Measurements from ENCODE around the gene KDM8. TPM values are rescaled to one million over a fixed set of nuclear protein-coding genes. Genes with fewer than 3 reads are reported as not detected.

Gene KDM8
- total RNA-seq, 1 experiment from 2014 or later: 15.5 TPM

DNA sequence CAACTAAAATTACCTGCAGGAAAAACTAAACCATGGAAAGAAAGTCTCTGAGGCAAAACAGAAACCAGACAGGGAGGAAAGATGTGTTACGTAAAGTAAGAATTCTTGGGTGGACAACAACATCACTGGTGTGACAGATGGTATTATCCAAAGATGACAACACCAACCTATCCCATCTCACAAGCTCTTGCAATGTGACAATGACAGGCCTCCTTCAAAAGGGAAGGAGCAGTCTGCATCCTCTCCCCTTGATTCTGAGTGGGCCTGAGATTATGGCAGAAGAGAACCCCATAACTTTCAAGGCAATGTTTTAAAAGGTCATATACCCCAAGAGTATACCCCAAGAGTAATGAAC, 17.6 kb upstream of the KDM8 start:
- no peak for TF ChIP-seq CTCF (conservative IDR thresholded peaks at IDR 0.05)
- no peak overlapping the region for H2BK5ac ChIP-seq (ENCODE audit: insufficient read length, low read length)

More for the DNA sequence above, 17.6 kb upstream of the KDM8 start:
- H3K27me3 ChIP-seq (ENCODE audit: insufficient read depth, low read length): no peaks in the 10 kb centered on the region
- H2BK12ac ChIP-seq (ENCODE audit: insufficient read length, low read depth, low read length): no peak overlapping the region
- Mint-ChIP-seq H3K4me3 (no peak overlapping the region), H3K36me3 (ENCODE audit: insufficient read depth in 1 of 3, low read depth in 3 of 3) (no peaks in the 10 kb centered on the region), H3K27me3 (ENCODE audit: low read depth) (no peaks in the 10 kb centered on the region; the same call in none of the 2 replicates), H3K9me3 (no peaks in the 10 kb centered on the region), H3K4me1 (peaks cover 2 to 12% of the 10 kb centered on the region in 2 experiments; a peak in 3 of 4 replicates), H3K27ac (no peak overlapping the region)
- H3K4me2 ChIP-seq (ENCODE audit: insufficient read depth, insufficient read length, low read length): no peak overlapping the region
- no peak overlapping the region for H3K9ac ChIP-seq (ENCODE audit: extremely low read depth, insufficient read length, low read length)
- no peak overlapping the region for H2AK5ac ChIP-seq (ENCODE audit: insufficient read length, low read length)
- H2BK15ac ChIP-seq (ENCODE audit: low read depth, low read length): no peak overlapping the region
- H3K9me3 ChIP-seq (ENCODE audit: control insufficient read depth, low read depth, low read length): no peaks in the 10 kb centered on the region
- H3K27ac ChIP-seq (ENCODE audit: insufficient read length, low read depth, low read length): no peak overlapping the region
- no peak overlapping the region for H4K5ac ChIP-seq (ENCODE audit: insufficient read length, low read depth, low read length)
- H3K18ac ChIP-seq (ENCODE audit: insufficient read length, low read depth, low read length): no peak overlapping the region
- WGBS (ENCODE audit: extremely low coverage, insufficient read length, low lambda C conversion rate): no CpG with 5 or more reads among the region's 1 CpG
- H3K56ac ChIP-seq (ENCODE audit: insufficient read length, low read depth, low read length): no peak overlapping the region
- no peak overlapping the region for H3K23ac ChIP-seq (ENCODE audit: insufficient read length, low read depth, low read length)
- H2AFZ ChIP-seq (ENCODE audit: low read length): no peak overlapping the region
- H3K79me2 ChIP-seq (ENCODE audit: insufficient read depth, low read length): no peaks in the 10 kb centered on the region
- DNase-seq: no peak
- H4K91ac ChIP-seq (ENCODE audit: insufficient read length, low read depth, low read length): no peak overlapping the region
- no peaks in the 10 kb centered on the region for H4K20me1 ChIP-seq (ENCODE audit: control insufficient read depth, insufficient read depth, insufficient read length)
- H3K14ac ChIP-seq (ENCODE audit: insufficient read depth, low read length): no peak overlapping the region
- H3K23me2 ChIP-seq (ENCODE audit: insufficient read length, low read depth, low read length, poor library complexity, severe bottlenecking): no peaks in the 10 kb centered on the region
- H3K4me1 ChIP-seq (ENCODE audit: insufficient read depth, low read length): no peaks in the 10 kb centered on the region; the same call in 1 of the 2 replicates
- H2BK20ac ChIP-seq (ENCODE audit: low read depth, low read length, poor library complexity, severe bottlenecking): no peak overlapping the region
- H3K4ac ChIP-seq (ENCODE audit: low read depth, low read length): no peak overlapping the region
- no peaks in the 10 kb centered on the region for H3K79me1 ChIP-seq (ENCODE audit: insufficient read depth, low read depth, low read length, poor library complexity, severe bottlenecking)
- H3T11ph ChIP-seq (ENCODE audit: low read length): no peak overlapping the region
- no peak overlapping the region for H2BK120ac ChIP-seq (ENCODE audit: low read depth, low read length, poor library complexity, severe bottlenecking)
- H4K8ac ChIP-seq (replicated peaks; ENCODE audit: insufficient read length, low read depth, low read length): no peak overlapping the region
